Measurements from ENCODE around the gene PAPOLB. TPM values are rescaled to one million over a fixed set of nuclear protein-coding genes. Genes with fewer than 3 reads are reported as not detected.
"Not testable (repeated sequence)": the region's sequence is repeated elsewhere in the genome, so short reads cannot be mapped to it uniquely, and the experiment has no call there.

The PAPOLB gene
- total RNA-seq, 1 donor from 2014 or later, result not detected

- no peaks in the 10 kb centered on the region for H3K36me3 ChIP-seq (ENCODE audit: control insufficient read depth, insufficient read depth, low read length)
- no peak for FAIRE-seq
- H3K4me3 ChIP-seq (ENCODE audit: low read depth, low read length), result no peak overlapping the region
- TF ChIP-seq, protein P1, sequence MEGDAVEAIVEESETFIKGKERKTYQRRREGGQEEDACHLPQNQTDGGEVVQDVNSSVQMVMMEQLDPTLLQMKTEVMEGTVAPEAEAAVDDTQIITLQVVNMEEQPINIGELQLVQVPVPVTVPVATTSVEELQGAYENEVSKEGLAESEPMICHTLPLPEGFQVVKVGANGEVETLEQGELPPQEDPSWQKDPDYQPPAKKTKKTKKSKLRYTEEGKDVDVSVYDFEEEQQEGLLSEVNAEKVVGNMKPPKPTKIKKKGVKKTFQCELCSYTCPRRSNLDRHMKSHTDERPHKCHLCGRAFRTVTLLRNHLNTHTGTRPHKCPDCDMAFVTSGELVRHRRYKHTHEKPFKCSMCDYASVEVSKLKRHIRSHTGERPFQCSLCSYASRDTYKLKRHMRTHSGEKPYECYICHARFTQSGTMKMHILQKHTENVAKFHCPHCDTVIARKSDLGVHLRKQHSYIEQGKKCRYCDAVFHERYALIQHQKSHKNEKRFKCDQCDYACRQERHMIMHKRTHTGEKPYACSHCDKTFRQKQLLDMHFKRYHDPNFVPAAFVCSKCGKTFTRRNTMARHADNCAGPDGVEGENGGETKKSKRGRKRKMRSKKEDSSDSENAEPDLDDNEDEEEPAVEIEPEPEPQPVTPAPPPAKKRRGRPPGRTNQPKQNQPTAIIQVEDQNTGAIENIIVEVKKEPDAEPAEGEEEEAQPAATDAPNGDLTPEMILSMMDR (IDR thresholded peaks at IDR 0.05; ENCODE audit: insufficient read depth, low read length, severe bottlenecking), result no peak
- no peaks in the 10 kb centered on the region for H3K27me3 ChIP-seq (ENCODE audit: control insufficient read depth, insufficient read depth, low read length)
- no peak for DNase-seq (ENCODE audit: low read depth)
These were observed 32.7 kb upstream of the PAPOLB start for GRCh38 chr7:4894482-4894881.

GRCh38 chr7:4893929-4894475 is 32.2 kb upstream of the PAPOLB start:
- DNase-seq (ENCODE audit: low read depth) (no peak), FAIRE-seq (no peak)
- TF ChIP-seq, protein P1 (IDR thresholded peaks at IDR 0.05; ENCODE audit: insufficient read depth, low read length, severe bottlenecking), result no peak
- no peaks in the 10 kb centered on the region for H3K36me3 ChIP-seq (ENCODE audit: control insufficient read depth, insufficient read depth, low read length)
- H3K4me3 ChIP-seq (ENCODE audit: low read depth, low read length), result no peak overlapping the region
- no peaks in the 10 kb centered on the region for H3K27me3 ChIP-seq (ENCODE audit: control insufficient read depth, insufficient read depth, low read length)

- not testable (repeated sequence) for FAIRE-seq; H3K4me3 ChIP-seq (ENCODE audit: low read depth, low read length); DNase-seq (ENCODE audit: low read depth); H3K36me3 ChIP-seq (ENCODE audit: control insufficient read depth, insufficient read depth, low read length); H3K27me3 ChIP-seq (ENCODE audit: control insufficient read depth, insufficient read depth, low read length)
These were observed 31.4 kb upstream of the PAPOLB start for GRCh38 chr7:4893188-4893587.

- not testable (repeated sequence) for H3K27me3 ChIP-seq (ENCODE audit: control insufficient read depth, insufficient read depth, low read length); H3K36me3 ChIP-seq (ENCODE audit: control insufficient read depth, insufficient read depth, low read length); H3K4me3 ChIP-seq (ENCODE audit: low read depth, low read length); DNase-seq (ENCODE audit: low read depth); FAIRE-seq
These were observed 29.7 kb upstream of the PAPOLB start for GRCh38 chr7:4891522-4891921.

- TF ChIP-seq, protein P1 (IDR thresholded peaks at IDR 0.05; ENCODE audit: insufficient read depth, low read length, severe bottlenecking), result no peak
- no peaks in the 10 kb centered on the region for H3K27me3 ChIP-seq (ENCODE audit: control insufficient read depth, insufficient read depth, low read length)
- no peak for FAIRE-seq
These were observed 27.9 kb upstream of the PAPOLB start for GRCh38 chr7:4889682-4890081.

DNA sequence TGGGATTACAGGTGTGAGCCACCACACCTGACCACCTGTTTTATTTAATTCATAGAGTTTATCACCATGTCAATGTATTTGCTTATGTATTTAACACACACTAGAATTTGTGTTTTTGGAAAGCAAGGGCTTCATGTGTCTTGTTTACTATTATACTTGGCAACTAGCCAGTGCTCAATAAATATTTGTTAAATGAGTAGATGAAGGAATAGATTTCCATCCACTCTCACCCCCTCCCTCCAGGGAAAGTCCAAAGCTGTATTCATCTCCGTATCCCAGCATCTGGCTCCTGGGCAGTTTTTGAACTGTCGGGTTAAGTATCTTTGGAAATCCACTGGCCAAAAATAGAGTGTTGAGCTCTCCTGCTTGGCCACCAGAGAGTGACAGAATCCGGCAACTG is 26.3 kb upstream of the PAPOLB start:
- Histone ChIP-seq H3K36me3 (ENCODE audit: control insufficient read depth, insufficient read depth, low read length) (no peaks in the 10 kb centered on the region), H3K27me3 (ENCODE audit: control insufficient read depth, insufficient read depth, low read length) (no peaks in the 10 kb centered on the region), H3K4me3 (ENCODE audit: low read depth, low read length) (no peak overlapping the region)
- TF ChIP-seq, protein P1 (IDR thresholded peaks at IDR 0.05; ENCODE audit: insufficient read depth, low read length, severe bottlenecking), result no peak
- no peak for DNase-seq (ENCODE audit: low read depth)
- FAIRE-seq, result no peak

More at GRCh38 chr7:4889682-4890081, 27.9 kb upstream of the PAPOLB start:
- Histone ChIP-seq H3K4me3 (ENCODE audit: low read depth, low read length) (no peak overlapping the region), H3K36me3 (ENCODE audit: control insufficient read depth, insufficient read depth, low read length) (no peaks in the 10 kb centered on the region)
- DNase-seq (ENCODE audit: low read depth), result no peak

- TF ChIP-seq, protein P1 (IDR thresholded peaks at IDR 0.05; ENCODE audit: insufficient read depth, low read length, severe bottlenecking), result no peak
- DNase-seq (ENCODE audit: low read depth) (no peak), FAIRE-seq (peak; percentile 32)
- Histone ChIP-seq H3K36me3 (ENCODE audit: control insufficient read depth, insufficient read depth, low read length) (no peaks in the 10 kb centered on the region), H3K4me3 (ENCODE audit: low read depth, low read length) (no peak overlapping the region), H3K27me3 (ENCODE audit: control insufficient read depth, insufficient read depth, low read length) (no peaks in the 10 kb centered on the region)
These were observed 24.8 kb upstream of the PAPOLB start for GRCh38 chr7:4886671-4887070.

All from bronchial epithelial cell (primary cell).